ENCODE results near the gene KICS2. TPM values are rescaled to one million over a fixed set of nuclear protein-coding genes. Genes with fewer than 3 reads are reported as not detected.
A peak's percentile ranks its signal among the peaks of the same experiment; 100 is the strongest.

The KICS2 gene
- 13.7 TPM for total RNA-seq (2013)
- polyA plus RNA-seq (1 to 10 TPM; 2.7 to 5.5 (median 3.5) TPM), polyA minus RNA-seq (22.2 and 40.0 TPM in 2 replicates), total RNA-seq (1.0 to 7.5 (median 5.9) reads per million in 11 experiments)

- Mint-ChIP-seq H3K4me1 (peaks cover 31% of the 10 kb centered on the region), H3K27ac (peak within 1 kb of the TSS; percentile 92 to 99 (median 96)), H3K4me3 (peak within 1 kb of the TSS; percentile 99), H3K36me3 (no peaks in the 10 kb centered on the region), H3K27me3 (ENCODE audit: low read depth in 3 of 3) (peaks cover 0 to 4% (median 4%) of the 10 kb centered on the region in 3 donors), H3K9me3 (no peaks in the 10 kb centered on the region)
- Histone ChIP-seq H3K27ac (ENCODE audit: low read depth in 1 of 2, low read length in 2 of 2) (peak within 1 kb of the TSS; percentile 78 to 95), H3K9me3 (replicated peaks in 1 of 2; ENCODE audit: control insufficient read depth in 1 of 2, insufficient read depth in 1 of 2, low read length in 2 of 2) (no peaks in the 10 kb centered on the region), H3K4me2 (replicated peaks; ENCODE audit: extremely low read depth, low read length, poor library complexity, severe bottlenecking) (peak within 1 kb of the TSS; percentile 87), H3K36me3 (replicated peaks in 1 of 2; ENCODE audit: control insufficient read depth in 1 of 2, insufficient read depth in 2 of 2, low read length in 2 of 2) (no peaks in the 10 kb centered on the region), H3K4me3 (replicated peaks in 1 of 3; ENCODE audit: low read depth in 2 of 3, low read length in 3 of 3) (peak within 1 kb of the TSS; percentile 68 to 92 (median 89)), H2AFZ (ENCODE audit: insufficient read depth, low read depth, low read length, poor library complexity, severe bottlenecking) (peak within 1 kb of the TSS; percentile 92), H3K9ac (ENCODE audit: insufficient read depth, low read length, poor library complexity, severe bottlenecking) (peak within 1 kb of the TSS; percentile 90), H3K79me2 (ENCODE audit: insufficient read depth, low read length) (peaks cover 6% of the 10 kb centered on the region), H3K27me3 (ENCODE audit: control insufficient read depth in 2 of 2, insufficient read depth in 2 of 2, low read length in 2 of 2) (no peaks in the 10 kb centered on the region), H4K20me1 (ENCODE audit: insufficient read depth, low read length) (no peaks in the 10 kb centered on the region), H3K4me1 (ENCODE audit: control insufficient read depth in 1 of 2, insufficient read depth in 2 of 2, low read length in 2 of 2) (peaks cover 14 to 22% of the 10 kb centered on the region in 2 donors)
- intact Hi-C loops (cut with micrococcal nuclease): loop anchor here in 1 of 2 donors (10.0 kb wide), 1 partner anchor 183 kb away; the partner anchor contains the start of gene XPOT
- no peak for TF ChIP-seq CTCF (IDR thresholded peaks at IDR 0.05)
- WGBS (ENCODE audit: insufficient coverage): under 1% methylated on average over 51 of the region's 56 CpGs
- DNase-seq: peak; percentile 90 to 97 (median 94)
Observed at GRCh38 chr12:64222009-64222765, at the start of gene KICS2. Gene KICS2, minus strand, starts transcription at chr12:64222296. Its CDS starts 59 bp downstream, at chr12:64222237.

- no peaks in the 10 kb centered on the region for H4K20me1 ChIP-seq (ENCODE audit: insufficient read depth, low read length)
- no peak overlapping the region for H3K4me3 ChIP-seq (replicated peaks in 1 of 3; ENCODE audit: low read depth in 2 of 3, low read length in 3 of 3)
Observed at GRCh38 chr12:64270411-64270810, 48.3 kb upstream of the KICS2 start.

More at GRCh38 chr12:64270411-64270810, 48.3 kb upstream of the KICS2 start:
- Histone ChIP-seq H3K4me1 (ENCODE audit: control insufficient read depth in 1 of 2, insufficient read depth in 2 of 2, low read length in 2 of 2) (no peaks in the 10 kb centered on the region), H2AFZ (ENCODE audit: insufficient read depth, low read depth, low read length, poor library complexity, severe bottlenecking) (no peak overlapping the region), H3K27ac (ENCODE audit: low read depth in 1 of 2, low read length in 2 of 2) (no peak overlapping the region), H3K9ac (ENCODE audit: insufficient read depth, low read length, poor library complexity, severe bottlenecking) (no peak overlapping the region), H3K79me2 (ENCODE audit: insufficient read depth, low read length) (no peaks in the 10 kb centered on the region), H3K9me3 (replicated peaks in 1 of 2; ENCODE audit: control insufficient read depth in 1 of 2, insufficient read depth in 1 of 2, low read length in 2 of 2) (no peaks in the 10 kb centered on the region), H3K27me3 (ENCODE audit: control insufficient read depth in 2 of 2, insufficient read depth in 2 of 2, low read length in 2 of 2) (no peaks in the 10 kb centered on the region), H3K4me2 (replicated peaks; ENCODE audit: extremely low read depth, low read length, poor library complexity, severe bottlenecking) (no peak overlapping the region), H3K36me3 (replicated peaks in 1 of 2; ENCODE audit: control insufficient read depth in 1 of 2, insufficient read depth in 2 of 2, low read length in 2 of 2) (no peaks in the 10 kb centered on the region)
- Mint-ChIP-seq H3K9me3 (no peaks in the 10 kb centered on the region), H3K27ac (no peak overlapping the region), H3K4me3 (no peak overlapping the region), H3K36me3 (no peaks in the 10 kb centered on the region), H3K27me3 (ENCODE audit: low read depth in 3 of 3) (peaks cover 0 to 5% (median 4%) of the 10 kb centered on the region in 3 donors), H3K4me1 (no peaks in the 10 kb centered on the region)
- no peak for TF ChIP-seq CTCF (IDR thresholded peaks at IDR 0.05)
- intact Hi-C loops (cut with micrococcal nuclease): no loop called here
- DNase-seq: no peak
- WGBS (ENCODE audit: insufficient coverage): no CpG with 5 or more reads among the region's 1 CpG
